GM19463 (cell line): ENCODE data around the gene CELSR1.

Experiments used
- ATAC-seq: cut with Tn5 transposase; IDR thresholded peaks from one replicate; pipeline ENCODE4 v1.9.1; 2021; ENCODE audit warnings: mild to moderate bottlenecking, moderate library complexity; ENCODE audit not compliant: unreplicated experiment

CELSR1 gene

GRCh38 chr22:46450931-46451561, 86.4 kb downstream of the CELSR1 start:
- no peak for ATAC-seq

- ATAC-seq = no peak
Measured at GRCh38 chr22:46449974-46450745, 87.3 kb downstream of the CELSR1 start.

- no peak for ATAC-seq
Measured at GRCh38 chr22:46449116-46449691, 88.2 kb downstream of the CELSR1 start.

GRCh38 chr22:46448333-46448732, 89.1 kb downstream of the CELSR1 start:
- no peak for ATAC-seq

GRCh38 chr22:46447906-46448305, 89.5 kb downstream of the CELSR1 start:
- ATAC-seq = no peak

GRCh38 chr22:46446799-46447198, 90.6 kb downstream of the CELSR1 start:
- no peak for ATAC-seq

GRCh38 chr22:46445771-46446420, 91.5 kb downstream of the CELSR1 start:
- ATAC-seq = no peak

GRCh38 chr22:46444390-46444854, 93.0 kb downstream of the CELSR1 start:
- no peak for ATAC-seq

GRCh38 chr22:46443850-46444389, 93.5 kb downstream of the CELSR1 start:
- no peak for ATAC-seq

- ATAC-seq = no peak
Measured at GRCh38 chr22:46442217-46442853, 95.1 kb downstream of the CELSR1 start.

GRCh38 chr22:46439576-46440465, 97.6 kb downstream of the CELSR1 start:
- no peak for ATAC-seq

GRCh38 chr22:46439111-46439510, 98.3 kb downstream of the CELSR1 start:
- no peak for ATAC-seq

GRCh38 chr22:46437671-46438440, 99.6 kb downstream of the CELSR1 start:
- no peak for ATAC-seq

GRCh38 chr22:46436595-46437175, 100.7 kb downstream of the CELSR1 start:
- no peak for ATAC-seq

- ATAC-seq = no peak
Measured at GRCh38 chr22:46433318-46433717, 104.1 kb downstream of the CELSR1 start.

GRCh38 chr22:46432164-46433068, 105.0 kb downstream of the CELSR1 start:
- ATAC-seq = no peak

GRCh38 chr22:46430961-46431838, 106.2 kb downstream of the CELSR1 start:
- ATAC-seq = no peak
